ENCODE data around the gene TAMALIN. TPM values are rescaled to one million over a fixed set of nuclear protein-coding genes. Genes with fewer than 3 reads are reported as not detected.

Gene TAMALIN
- total and polyA plus RNA-seq, 2 of the 4 experiments (the other 2 are of a cell fraction): 2.7 to 5.3 TPM

GRCh38 chr12:51974646-51975045 is 32.1 kb upstream of the TAMALIN start:
- WGBS, 2 experiments (ENCODE audit: extremely low coverage in 2 of 2, insufficient read length in 1 of 2): no CpG with 5 or more reads among the region's 2 CpGs
- in situ Hi-C loops (cut with MboI; ENCODE audit: low sequenced_read_pairs) (loop anchor here (5.0 kb wide), 1 partner anchor 82 kb away; no protein-coding TSS in a partner anchor), dilution Hi-C loops (cut with HindIII; ENCODE audit: low sequenced_read_pairs, unreplicated experiment) (loop anchor here (25.0 kb wide), 1 partner anchor 112 kb away; no protein-coding TSS in a partner anchor), intact Hi-C loops (cut with micrococcal nuclease) (no loop called here)
- Histone ChIP-seq H3K4me3 (ENCODE audit: insufficient read depth, low read depth, low read length) (no peak overlapping the region), H3K4ac (ENCODE audit: low read depth, low read length) (peak overlapping the region; percentile 44; the same call in 1 of the 2 replicates), H3K27ac (ENCODE audit: insufficient read depth, low read length) (no peak overlapping the region), H3K18ac (ENCODE audit: low read depth, low read length) (no peak overlapping the region), H2BK5ac (ENCODE audit: low read depth, low read length, poor library complexity, severe bottlenecking) (no peak overlapping the region), H3K36me3 (ENCODE audit: control insufficient read depth, insufficient read depth, low read length) (peaks cover 24% of the 10 kb centered on the region), H2AK5ac (ENCODE audit: low read depth, low read length) (no peak overlapping the region), H4K91ac (ENCODE audit: insufficient read depth, low read depth, low read length) (no peak overlapping the region), H4K5ac (ENCODE audit: low read depth, low read length) (no peak overlapping the region), H3K27me3 (ENCODE audit: control insufficient read depth, insufficient read depth, low read length) (no peaks in the 10 kb centered on the region), H2AK9ac (replicated peaks; ENCODE audit: low read depth, low read length, poor library complexity) (no peak overlapping the region), H3K56ac (ENCODE audit: extremely low read depth, insufficient read depth, low read length) (no peak overlapping the region), H3K4me1 (ENCODE audit: control insufficient read depth, insufficient read depth, low read length) (peaks cover 41% of the 10 kb centered on the region), H3K4me2 (ENCODE audit: low read depth, low read length) (no peak overlapping the region), H2AFZ (replicated peaks; ENCODE audit: low read length, poor library complexity) (no peak overlapping the region), H3K79me1 (ENCODE audit: low read depth in 1 of 2, low read length in 2 of 2) (peaks cover 33 to 84% of the 10 kb centered on the region in 2 experiments), H4K20me1 (ENCODE audit: insufficient read depth, low read length) (peaks cover 15% of the 10 kb centered on the region), H3K9ac (ENCODE audit: low read depth, low read length) (no peak overlapping the region), H4K8ac (ENCODE audit: low read depth in 2 of 2, low read length in 2 of 2) (peak overlapping the region in 1 of 2 experiments; percentile 61; a peak in 1 of 4 replicates), H2BK120ac (ENCODE audit: low read depth, low read length) (0 out of 2 replicates have a peak overlapping the region, but pooled peaks have one; percentile 51), H3K14ac (replicated peaks; ENCODE audit: low read depth, low read length) (peak overlapping the region; percentile 31; the same call in 1 of the 2 replicates), H3K23ac (ENCODE audit: low read depth, low read length) (no peak overlapping the region), H2BK15ac (ENCODE audit: low read depth, low read length) (no peak overlapping the region), H2BK20ac (ENCODE audit: low read depth, low read length) (peak overlapping the region; percentile 54; the same call in 1 of the 2 replicates), H3K9me3 (ENCODE audit: control insufficient read depth, insufficient read depth, low read length) (no peaks in the 10 kb centered on the region), H3K9me1 (ENCODE audit: insufficient read depth, low read length) (peaks cover 38% of the 10 kb centered on the region)
- TF ChIP-seq MAZ (IDR thresholded peaks at IDR 0.05; ENCODE audit: borderline replicate concordance, low read depth, low read length) (no peak), FOS (IDR thresholded peaks at IDR 0.05; ENCODE audit: low read depth, low read length) (no peak)
- TF ChIP-seq, protein P1, sequence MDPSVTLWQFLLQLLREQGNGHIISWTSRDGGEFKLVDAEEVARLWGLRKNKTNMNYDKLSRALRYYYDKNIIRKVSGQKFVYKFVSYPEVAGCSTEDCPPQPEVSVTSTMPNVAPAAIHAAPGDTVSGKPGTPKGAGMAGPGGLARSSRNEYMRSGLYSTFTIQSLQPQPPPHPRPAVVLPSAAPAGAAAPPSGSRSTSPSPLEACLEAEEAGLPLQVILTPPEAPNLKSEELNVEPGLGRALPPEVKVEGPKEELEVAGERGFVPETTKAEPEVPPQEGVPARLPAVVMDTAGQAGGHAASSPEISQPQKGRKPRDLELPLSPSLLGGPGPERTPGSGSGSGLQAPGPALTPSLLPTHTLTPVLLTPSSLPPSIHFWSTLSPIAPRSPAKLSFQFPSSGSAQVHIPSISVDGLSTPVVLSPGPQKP (IDR thresholded peaks at IDR 0.05; ENCODE audit: borderline replicate concordance, low read depth, low read length): no peak
- ATAC-seq (ENCODE audit: low read depth): no peak
- BruUV-seq (replicated peaks): no TSS peak
- no peak for DNase-seq
- ChIA-PET CTCF (interaction anchor here (1.2 kb wide), 1 partner anchor 49 kb away, joined by 3 read pairs; no protein-coding TSS in a partner anchor), POLR2A (ENCODE audit: unreplicated experiment) (no interaction called here)
